B cell (primary cell): ENCODE data around the gene WDR13. TPM values are rescaled to one million over a fixed set of nuclear protein-coding genes. Genes with fewer than 3 reads are reported as not detected.

ENCODE experiments used
- ATAC-seq: fragments of 200-7000 bp; cut with Tn5 transposase; one replicate; pipeline ENCODE4 v1.10.0; 2021; ENCODE audit warnings: low read depth, mild to moderate bottlenecking, moderate number of reproducible peaks, moderate library complexity
- CTCF ChIA-PET: fragments of 350-600 bp; sonication (Branson Sonifier 250); formaldehyde crosslinking; loops from one replicate; lab custom pipeline; 2021; ENCODE audit warnings: antibody characterized with exemption, inconsistent platforms; lab: Charles Lee
- POLR2A ChIA-PET: fragments of 350-600 bp; sonication (Branson Sonifier 250); formaldehyde crosslinking; loops from one replicate; lab custom pipeline; 2021; ENCODE audit warnings: antibody characterized with exemption; lab: Charles Lee
- DNase-seq: peaks from one replicate; pipeline ENCODE4 v3.0.0; 2013
- H2AFZ ChIP-seq: 2 replicates; pipeline ENCODE4 v1.6.1; 2012; ENCODE audit warnings: mild to moderate bottlenecking, low read depth, low read length; ENCODE audit not compliant: insufficient read depth, poor library complexity, severe bottlenecking
- H3K27ac ChIP-seq, 2 donors: 1 replicate in 1 of 2; 2 replicates in 1 of 2; pipeline ENCODE4 v1.5.1; 2012 to 2013; ENCODE audit warnings: low read length in 2 of 2, mild to moderate bottlenecking in 2 of 2, moderate library complexity in 1 of 2
- H3K27me3 ChIP-seq, 4 experiments: fragments of 200-600 bp in 1 of 4; sonication (generic) in 1 of 4; replicated peaks in 1 of 4; 1 replicate in 2 of 4; 2 replicates in 2 of 4; pipeline versions ENCODE4 v1.6.1 to v1.7.0; 2013 to 2016; ENCODE audit warnings: low read length in 3 of 4, mild to moderate bottlenecking in 2 of 4, mixed read lengths in 1 of 4, moderate library complexity in 1 of 4; ENCODE audit not compliant: insufficient read depth in 4 of 4, control insufficient read depth in 3 of 4; ENCODE audit errors: control extremely low read depth in 1 of 4
- H3K36me3 ChIP-seq, 2 experiments: replicated peaks in 1 of 2; 1 replicate in 1 of 2; 2 replicates in 1 of 2; pipeline versions ENCODE4 v1.6.1 to v1.7.1; 2013; ENCODE audit warnings: low read length in 1 of 2; ENCODE audit not compliant: insufficient read depth in 2 of 2, control insufficient read depth in 1 of 2; ENCODE audit errors: control extremely low read depth in 1 of 2, extremely low read depth in 1 of 2
- H3K4me1 ChIP-seq, 2 donors: fragments of 200-600 bp in 1 of 2; sonication (generic) in 1 of 2; 1 replicate in 1 of 2; 2 replicates in 1 of 2; pipeline versions ENCODE4 v1.5.1 to v1.6.1; 2013 to 2017; ENCODE audit warnings: low read length in 2 of 2; ENCODE audit not compliant: control insufficient read depth in 2 of 2, insufficient read depth in 2 of 2
- H3K4me2 ChIP-seq: replicated peaks from 2 replicates; pipeline ENCODE3; 2012; ENCODE audit warnings: mild to moderate bottlenecking, low read depth, low read length; ENCODE audit not compliant: poor library complexity, severe bottlenecking
- H3K4me3 ChIP-seq, 5 experiments: fragments of 200-600 bp in 1 of 5; sonication (generic) in 1 of 5; 1 replicate in 3 of 5; 2 replicates in 2 of 5; pipeline versions ENCODE4 v1.5.1 to v1.7.0; 2011 to 2016; ENCODE audit warnings: low read length in 4 of 5, mild to moderate bottlenecking in 4 of 5, low read depth in 2 of 5, control low read depth in 1 of 5, moderate library complexity in 1 of 5; ENCODE audit not compliant: insufficient read depth in 1 of 5; ENCODE audit errors: control extremely low read depth in 1 of 5, extremely low read depth in 1 of 5
- H3K79me2 ChIP-seq: fragments of 200-600 bp; sonication (generic); one replicate; pipeline ENCODE4 v1.6.0; 2016; ENCODE audit warnings: low read length; ENCODE audit not compliant: control insufficient read depth, insufficient read depth
- H3K9ac ChIP-seq: fragments of 200-600 bp; sonication (generic); 2 replicates; pipeline ENCODE4 v1.6.1; 2017; ENCODE audit warnings: mild to moderate bottlenecking, low read length, moderate library complexity
- H3K9me3 ChIP-seq, 3 donors: one replicate each; pipeline versions ENCODE4 v1.6.1 to v1.7.1; 2013; ENCODE audit warnings: low read length in 2 of 3; ENCODE audit not compliant: control insufficient read depth in 2 of 3, insufficient read depth in 1 of 3; ENCODE audit errors: control extremely low read depth in 1 of 3
- H4K20me1 ChIP-seq: 2 replicates; pipeline ENCODE4 v1.6.0; 2012; ENCODE audit warnings: mild to moderate bottlenecking, low read length; ENCODE audit not compliant: insufficient read depth, control insufficient read depth, poor library complexity, severe bottlenecking
- H3K27ac Mint-ChIP-seq: one replicate; pipeline ENCODE4 v1.8.0; 2021; ENCODE audit warnings: mixed read lengths
- H3K27me3 Mint-ChIP-seq: one replicate; pipeline ENCODE4 v1.8.0; 2021; ENCODE audit warnings: mixed read lengths
- H3K4me1 Mint-ChIP-seq: one replicate; pipeline ENCODE4 v1.8.0; 2021; ENCODE audit warnings: mixed read lengths
- H3K4me3 Mint-ChIP-seq: one replicate; pipeline ENCODE4 v1.8.0; 2021; ENCODE audit warnings: mixed read lengths
- H3K9me3 Mint-ChIP-seq: one replicate; pipeline ENCODE4 v1.8.0; 2022; ENCODE audit warnings: mixed read lengths; ENCODE audit not compliant: insufficient read depth
- EZH2 ChIP-seq: IDR thresholded peaks from 2 replicates; pipeline ENCODE4 v1.6.1; 2012; ENCODE audit warnings: borderline replicate concordance, low read depth, mild to moderate bottlenecking, moderate library complexity, low read length; ENCODE audit not compliant: insufficient read depth, poor library complexity, severe bottlenecking
- WGBS: methylation state at CpG from one replicate; pipeline ENCODE4 v1.1.5; 2013; ENCODE audit warnings: missing lambda C conversion rate; ENCODE audit not compliant: insufficient coverage; 5-methylcytosine and 5-hydroxymethylcytosine counted together
- intact Hi-C: fragments of 100-400 bp; cut with micrococcal nuclease; formaldehyde crosslinking; loops from one replicate; pipeline ENCODE4 v1.10.0; 2022
- polyA plus RNA-seq: library from polyadenylated mRNA; depleted of rRNA; stranded (reverse); fragments of >200 nt; gene quantifications from 2 replicates; pipeline ENCODE4 v1.2.3, GENCODE V29; 2012
- total RNA-seq, 2 donors: library from RNA; stranded (reverse); fragments of 120-200 nt in 1 of 2; gene quantifications; 1 replicate in 1 of 2; 2 replicates in 1 of 2; pipeline versions ENCODE4 v1.2.3 to v1.2.4, GENCODE V29; 2013 to 2022
- TF ChIP-seq, protein P1 (sequence below): fragments of 200-600 bp; IDR thresholded peaks from one replicate; pipeline ENCODE4 v1.8.0; 2022; ENCODE audit warnings: antibody characterized with exemption, mild to moderate bottlenecking

Gene WDR13
- total and polyA plus RNA-seq, 2 donors (not counting 1 experiment from before 2014, with no cell fraction given) = 85.1 to 257 TPM

- ATAC-seq (no peak), DNase-seq (no peak)
- H3K4me2 ChIP-seq = no peak overlapping the region
- H3K36me3 ChIP-seq = peaks cover 0 to 18% of the 10 kb centered on the region in 2 experiments
- ChIA-PET CTCF (no interaction called here), POLR2A (no interaction called here)
- H4K20me1 ChIP-seq = no peaks in the 10 kb centered on the region
- H2AFZ ChIP-seq = no peak overlapping the region
- H3K9ac ChIP-seq = no peak overlapping the region
- Mint-ChIP-seq H3K9me3 (no peaks in the 10 kb centered on the region), H3K27me3 (no peaks in the 10 kb centered on the region), H3K4me1 (peaks cover 8% of the 10 kb centered on the region), H3K4me3 (no peak overlapping the region), H3K27ac (no peak overlapping the region)
- no peaks in the 10 kb centered on the region for H3K79me2 ChIP-seq
- no peaks in the 10 kb centered on the region for H3K27me3 ChIP-seq
- H3K4me1 ChIP-seq = peaks cover 0 to 12% of the 10 kb centered on the region in 2 donors
- no peak overlapping the region for H3K27ac ChIP-seq
- TF ChIP-seq EZH2 = no peak
- TF ChIP-seq, protein P1, sequence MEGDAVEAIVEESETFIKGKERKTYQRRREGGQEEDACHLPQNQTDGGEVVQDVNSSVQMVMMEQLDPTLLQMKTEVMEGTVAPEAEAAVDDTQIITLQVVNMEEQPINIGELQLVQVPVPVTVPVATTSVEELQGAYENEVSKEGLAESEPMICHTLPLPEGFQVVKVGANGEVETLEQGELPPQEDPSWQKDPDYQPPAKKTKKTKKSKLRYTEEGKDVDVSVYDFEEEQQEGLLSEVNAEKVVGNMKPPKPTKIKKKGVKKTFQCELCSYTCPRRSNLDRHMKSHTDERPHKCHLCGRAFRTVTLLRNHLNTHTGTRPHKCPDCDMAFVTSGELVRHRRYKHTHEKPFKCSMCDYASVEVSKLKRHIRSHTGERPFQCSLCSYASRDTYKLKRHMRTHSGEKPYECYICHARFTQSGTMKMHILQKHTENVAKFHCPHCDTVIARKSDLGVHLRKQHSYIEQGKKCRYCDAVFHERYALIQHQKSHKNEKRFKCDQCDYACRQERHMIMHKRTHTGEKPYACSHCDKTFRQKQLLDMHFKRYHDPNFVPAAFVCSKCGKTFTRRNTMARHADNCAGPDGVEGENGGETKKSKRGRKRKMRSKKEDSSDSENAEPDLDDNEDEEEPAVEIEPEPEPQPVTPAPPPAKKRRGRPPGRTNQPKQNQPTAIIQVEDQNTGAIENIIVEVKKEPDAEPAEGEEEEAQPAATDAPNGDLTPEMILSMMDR = no peak
- H3K4me3 ChIP-seq = no peak overlapping the region
- intact Hi-C loops = no loop called here
- H3K9me3 ChIP-seq = no peaks in the 10 kb centered on the region
- WGBS = 100% methylated on average over 7 of the region's 19 CpGs
These were observed 2.9 kb downstream of the WDR13 start for GRCh38 chrX:48600226-48600625.

DNA sequence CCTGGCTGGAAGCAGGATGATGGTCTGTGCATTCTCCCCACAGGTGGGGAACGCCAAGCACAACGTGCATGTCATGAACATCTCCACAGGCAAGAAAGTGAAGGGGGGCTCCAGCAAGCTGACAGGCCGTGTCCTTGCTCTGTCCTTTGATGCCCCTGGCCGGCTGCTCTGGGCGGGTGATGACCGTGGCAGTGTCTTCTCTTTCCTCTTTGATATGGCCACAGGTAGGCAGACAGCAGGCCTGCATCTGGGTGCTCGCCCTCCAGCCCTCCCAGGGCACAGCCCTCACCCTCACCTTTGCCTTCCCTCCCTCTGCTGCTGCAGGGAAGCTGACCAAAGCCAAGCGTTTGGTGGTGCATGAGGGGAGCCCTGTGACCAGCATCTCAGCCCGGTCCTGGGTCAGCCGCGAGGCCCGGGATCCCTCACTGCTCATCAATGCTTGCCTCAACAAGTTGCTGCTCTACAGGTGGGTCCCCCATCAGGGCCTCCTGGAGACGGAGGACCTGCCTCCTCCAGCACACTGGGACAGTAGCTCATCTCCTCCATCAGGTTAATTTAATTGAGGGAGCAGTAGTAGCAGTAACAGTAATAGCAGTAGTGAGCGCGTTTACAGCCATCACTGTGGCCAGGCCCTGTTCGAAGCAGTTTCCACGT, 4.6 kb downstream of the WDR13 start:
- no peak for DNase-seq
- no peaks in the 10 kb centered on the region for H3K9me3 ChIP-seq
- H3K4me3 ChIP-seq = no peak overlapping the region
- Mint-ChIP-seq H3K4me3 (no peak overlapping the region), H3K27me3 (no peaks in the 10 kb centered on the region), H3K27ac (no peak overlapping the region), H3K9me3 (no peaks in the 10 kb centered on the region), H3K4me1 (peaks cover 8% of the 10 kb centered on the region)
- H4K20me1 ChIP-seq = no peaks in the 10 kb centered on the region
- no peaks in the 10 kb centered on the region for H3K79me2 ChIP-seq
- ChIA-PET POLR2A (no interaction called here), CTCF (no interaction called here)
- no peak overlapping the region for H2AFZ ChIP-seq
- no peak overlapping the region for H3K27ac ChIP-seq
- ATAC-seq = no peak
- peaks cover 0 to 18% of the 10 kb centered on the region in 2 experiments for H3K36me3 ChIP-seq
- H3K4me1 ChIP-seq = peaks cover 0 to 11% of the 10 kb centered on the region in 2 donors
- H3K9ac ChIP-seq = no peak overlapping the region
- TF ChIP-seq, protein P1 = no peak
- TF ChIP-seq EZH2 = no peak
- WGBS = 97% methylated on average over 6 of the region's 17 CpGs
- H3K4me2 ChIP-seq = no peak overlapping the region
- intact Hi-C loops = no loop called here
- no peaks in the 10 kb centered on the region for H3K27me3 ChIP-seq
